Inferior parietal cortex (tissue), 1 donor: ENCODE results near the gene SMIM29.
A peak's percentile ranks its signal among the peaks of the same experiment; 100 is the strongest.
"Not testable (repeated sequence)": the region's sequence is repeated elsewhere in the genome, so short reads cannot be mapped to it uniquely, and the experiment has no call there.

Experiments used
- DNase-seq: peaks from one replicate; pipeline ENCODE4 v3.0.0-alpha.2; 2016; ENCODE audit errors: extremely low spot score

SMIM29 gene

GRCh38 chr6:34248727-34249468 is at the start of gene SMIM29:
Gene SMIM29, minus strand, starts transcription at chr6:34249006. Its CDS starts 1,215 bp downstream, at chr6:34247791.
- peak; percentile 93 for DNase-seq

GRCh38 chr6:34295721-34296120 is 46.9 kb upstream of the SMIM29 start:
- no peak for DNase-seq

DNA sequence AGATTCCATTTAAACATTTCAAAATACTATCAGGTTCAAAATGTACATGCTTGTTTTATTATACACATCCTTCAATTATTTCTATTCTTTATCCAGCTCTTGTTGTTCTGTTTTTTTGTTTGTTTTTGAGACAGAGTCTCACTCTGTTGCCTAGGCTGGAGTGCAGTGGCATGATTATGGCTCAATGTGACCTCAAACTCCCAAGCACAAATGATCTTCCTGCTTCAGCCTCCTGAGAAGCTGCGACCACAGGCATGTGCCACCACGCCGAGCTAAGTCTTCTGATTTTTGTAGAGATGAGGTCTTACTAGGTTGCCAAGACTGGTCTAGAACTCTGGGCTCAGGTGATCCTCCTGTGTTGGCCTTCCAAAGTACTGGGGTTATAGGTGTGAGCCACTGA is 44.1 kb upstream of the SMIM29 start:
- DNase-seq: no peak

DNA sequence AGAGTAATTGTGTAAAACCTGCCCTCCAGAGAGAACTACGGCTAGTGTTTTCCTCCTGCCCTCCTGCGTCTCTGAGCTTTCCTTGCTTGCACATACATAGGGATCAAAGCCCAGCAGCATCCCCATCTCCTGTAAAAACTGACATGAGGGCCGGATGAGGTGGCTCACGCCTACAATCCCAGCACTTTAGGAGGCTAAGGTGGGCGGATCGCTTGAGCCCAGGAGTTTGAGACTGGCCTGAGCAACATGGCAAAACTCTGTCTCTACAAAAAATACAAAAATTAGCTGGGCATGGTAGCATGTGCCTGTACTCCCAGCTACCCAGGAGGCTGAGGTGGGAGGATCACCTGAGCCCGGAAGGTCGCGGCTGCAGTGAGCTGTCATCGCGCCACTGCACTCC is 40.3 kb upstream of the SMIM29 start:
- DNase-seq: no peak

- DNase-seq: no peak
Measured at GRCh38 chr6:34288581-34288980, 39.8 kb upstream of the SMIM29 start.

DNA sequence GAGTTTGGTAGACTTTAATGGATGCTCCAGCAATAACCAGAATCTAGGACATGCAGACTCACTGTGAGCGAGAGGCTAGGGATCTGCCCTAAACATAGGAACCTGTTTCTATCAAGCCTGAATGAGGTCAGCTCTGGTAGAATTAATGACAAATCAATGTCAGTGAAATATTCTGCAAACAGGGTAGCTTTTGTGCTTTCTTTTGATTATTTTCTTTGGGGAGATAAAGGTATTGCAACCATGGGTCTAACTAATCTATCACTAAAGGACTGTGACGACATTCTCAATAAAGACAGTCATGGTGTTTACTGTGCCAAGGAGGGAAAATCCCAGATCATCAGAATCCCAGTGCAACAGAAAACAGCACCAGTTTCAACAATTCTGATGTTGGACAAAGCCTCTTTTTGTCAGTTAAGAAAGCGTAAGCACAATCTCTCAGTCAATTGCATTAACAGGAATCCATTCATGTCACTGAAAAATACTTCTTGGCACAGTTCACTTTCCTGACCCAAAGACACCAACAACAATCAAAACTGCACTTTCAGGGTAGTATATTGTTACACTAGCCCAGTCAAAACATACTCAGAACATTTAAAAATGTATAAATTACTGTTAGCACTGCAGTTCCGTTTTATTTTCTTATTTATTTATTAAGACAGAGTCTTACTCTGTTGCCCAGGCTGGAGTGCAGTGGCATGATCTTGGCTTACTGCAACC is 36.8 kb upstream of the SMIM29 start:
- peak; percentile 59 for DNase-seq

GRCh38 chr6:34284563-34285447 is 36.0 kb upstream of the SMIM29 start:
- DNase-seq: peak; percentile 49

DNA sequence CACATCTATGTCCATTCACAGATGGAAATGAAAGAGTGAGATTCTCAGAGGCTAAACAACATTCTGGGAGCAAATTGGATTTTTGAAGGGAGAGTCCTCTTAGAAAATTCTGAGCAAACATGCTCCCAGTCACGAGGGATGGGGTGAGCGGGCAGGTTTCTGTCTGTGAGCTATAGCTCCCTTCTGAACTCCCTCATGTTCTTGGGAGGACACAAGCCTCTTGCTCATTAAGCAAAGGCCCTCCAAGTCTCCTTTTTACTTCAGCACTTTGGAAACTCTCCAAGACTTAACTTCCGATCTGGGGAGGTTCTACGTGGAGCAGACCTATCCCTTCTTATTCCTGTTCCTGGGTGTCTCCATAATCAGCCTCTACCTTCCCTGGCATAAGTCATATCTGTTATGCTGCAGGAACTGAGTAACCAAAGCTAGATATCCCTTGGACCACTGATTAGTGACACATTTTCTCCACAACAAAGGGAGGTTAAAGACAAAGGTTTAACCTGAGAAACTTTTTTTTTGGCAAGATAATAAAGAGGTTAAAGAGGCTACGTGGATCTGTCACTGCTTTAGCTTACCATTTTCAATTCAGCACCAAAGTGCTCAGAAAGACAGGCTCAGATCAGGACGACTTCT is 33.0 kb upstream of the SMIM29 start:
- DNase-seq: no peak

DNA sequence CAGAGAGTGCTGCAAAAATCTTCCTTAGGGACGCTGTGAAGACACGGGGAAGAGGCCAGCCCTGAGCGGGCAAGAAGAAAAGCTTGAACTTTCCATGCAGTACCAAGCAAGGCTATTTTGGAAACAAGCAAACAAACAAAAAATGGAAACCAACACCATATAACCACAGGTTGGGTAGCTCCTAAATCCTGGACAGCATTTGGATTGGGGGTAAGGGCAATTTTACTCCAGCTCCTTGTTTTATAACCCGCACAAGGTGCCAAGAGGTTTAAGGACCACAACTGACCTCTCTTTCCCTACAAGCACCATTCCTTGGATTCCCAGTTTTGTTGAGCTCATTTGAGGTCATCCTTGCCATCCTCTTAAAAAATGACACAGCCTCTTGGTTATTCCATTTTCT is 31.4 kb upstream of the SMIM29 start:
- DNase-seq: no peak

GRCh38 chr6:34278833-34279232 is 30.0 kb upstream of the SMIM29 start:
- DNase-seq: no peak

DNA sequence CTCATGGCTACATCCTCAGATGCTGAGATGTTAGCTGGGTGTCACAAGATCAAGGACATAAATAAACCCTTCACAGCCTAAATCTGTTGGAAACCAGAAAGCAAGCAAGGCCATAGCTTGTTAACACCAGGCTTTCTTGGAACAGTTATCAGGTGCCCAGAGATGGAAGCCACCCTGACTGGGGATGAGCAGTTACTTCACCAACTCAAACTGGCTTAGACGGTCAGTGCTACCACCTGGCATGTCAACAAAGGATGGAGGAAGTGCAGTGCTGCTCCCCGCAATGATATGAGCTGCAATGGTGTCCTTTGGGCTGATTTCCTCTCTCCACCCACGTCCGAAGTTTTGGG is 28.9 kb upstream of the SMIM29 start:
- no peak for DNase-seq

GRCh38 chr6:34276881-34277762 is 28.3 kb upstream of the SMIM29 start:
- no peak for DNase-seq

DNA sequence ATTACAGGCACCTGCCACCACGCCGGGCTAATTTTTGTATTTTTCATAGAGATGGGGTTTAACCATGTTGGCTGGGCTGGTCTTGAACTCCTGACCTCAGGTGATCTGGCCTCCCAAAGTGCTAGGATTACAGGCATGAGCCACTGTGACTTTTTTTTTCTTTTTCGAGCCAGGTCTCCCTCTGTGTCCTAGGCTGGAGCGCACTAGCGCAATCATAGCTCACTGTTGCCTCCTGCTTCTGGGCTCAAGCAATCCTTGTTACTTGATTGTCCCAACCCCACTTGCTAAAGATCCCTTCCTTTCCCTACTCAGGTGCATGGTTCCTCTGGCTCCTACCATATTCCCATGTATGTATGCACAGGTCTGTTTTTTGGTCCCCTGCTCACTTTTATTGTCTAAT is 27.4 kb upstream of the SMIM29 start:
- no peak for DNase-seq

- DNase-seq: no peak
Measured at GRCh38 chr6:34275128-34275804, 26.5 kb upstream of the SMIM29 start.

- no peak for DNase-seq
Measured at GRCh38 chr6:34274129-34274528, 25.3 kb upstream of the SMIM29 start.

GRCh38 chr6:34273242-34273805 is 24.5 kb upstream of the SMIM29 start:
- DNase-seq: peak; percentile 46

- DNase-seq: no peak
Measured at GRCh38 chr6:34272013-34272926, 23.5 kb upstream of the SMIM29 start.

DNA sequence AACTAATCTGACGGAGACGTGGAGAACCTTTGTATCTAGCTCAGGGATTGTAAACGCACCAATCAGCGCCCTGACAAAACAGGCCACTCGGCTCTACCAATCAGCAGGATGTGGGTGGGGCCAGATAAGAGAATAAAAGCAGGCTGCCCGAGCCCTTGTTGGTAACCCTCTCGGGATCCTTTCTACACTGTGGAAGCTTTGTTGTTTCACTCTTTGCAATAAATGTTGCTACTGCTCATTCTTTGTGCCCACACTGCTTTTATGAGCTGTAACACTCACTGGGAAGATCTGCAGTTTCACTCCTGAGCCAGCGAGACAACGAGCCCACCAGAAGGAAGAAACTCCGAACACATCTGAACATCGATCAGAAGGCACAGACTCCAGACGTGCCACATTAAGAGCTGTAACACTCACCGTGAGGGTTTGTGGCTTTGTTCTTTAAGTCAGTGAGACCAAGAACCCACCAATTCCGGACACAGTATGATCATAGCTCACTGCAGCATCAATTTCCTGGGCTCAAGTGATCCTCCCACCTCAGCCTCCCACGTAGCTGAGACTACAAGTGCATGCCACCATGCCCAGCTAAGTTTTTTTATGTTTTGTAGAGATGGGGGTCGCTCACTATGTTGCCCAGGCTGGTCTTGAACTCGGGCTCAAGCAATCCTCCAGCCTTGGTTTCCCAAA is 21.0 kb upstream of the SMIM29 start:
- DNase-seq: not testable (repeated sequence)
